MM.1S (cell line): ENCODE results near the gene BRME1.

ENCODE experiments used
- CTCF ChIP-seq: fragments of 300-600 bp; sonication (generic); IDR thresholded peaks from 2 replicates; pipeline ENCODE4 v1.5.1; 2016; ENCODE audit warnings: antibody characterized with exemption, low read length, mixed read lengths
- EZH2 ChIP-seq: fragments of 300-600 bp; sonication (generic); optimal IDR thresholded peaks from 2 replicates; pipeline ENCODE3; 2017; ENCODE audit warnings: low read depth, mild to moderate bottlenecking, antibody characterized with exemption, low read length, mixed read lengths

DNA sequence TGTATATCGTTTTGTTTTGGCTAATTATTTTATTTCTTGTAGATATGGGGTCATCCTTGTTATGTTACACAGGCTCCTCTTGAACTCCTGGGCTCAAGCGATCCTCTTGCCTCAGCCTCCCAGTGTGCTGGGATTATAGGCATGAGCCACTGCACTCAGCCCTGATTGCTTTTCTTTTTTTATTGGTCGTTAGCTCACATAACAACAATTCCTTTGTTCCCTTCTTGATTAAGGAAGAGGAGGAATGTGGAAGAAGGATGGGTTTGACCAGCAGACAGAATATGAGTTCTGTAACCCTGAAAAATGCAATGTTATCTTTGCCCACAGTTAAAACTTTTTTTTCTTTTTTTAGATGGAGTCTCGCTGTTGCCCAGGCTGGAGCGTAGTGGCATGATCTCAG, 11.4 kb downstream of the BRME1 start:
- no peak for TF ChIP-seq EZH2
- no peak for TF ChIP-seq CTCF
